Osteocyte (in vitro differentiated cells): ENCODE results near the gene KRTAP1-3. TPM values are rescaled to one million over a fixed set of nuclear protein-coding genes. Genes with fewer than 3 reads are reported as not detected.
"Not testable (repeated sequence)": the region's sequence is repeated elsewhere in the genome, so short reads cannot be mapped to it uniquely, and the experiment has no call there.

ENCODE experiments used
- DNase-seq: peaks from one replicate; pipeline ENCODE4 v3.0.0; 2021; ENCODE audit warnings: mixed read lengths; ENCODE audit not compliant: unreplicated experiment; ENCODE audit errors: extremely low spot score
- H3K27ac Mint-ChIP-seq: one replicate; pipeline ENCODE4 v1.8.0; 2021; ENCODE audit warnings: mild to moderate bottlenecking, mixed read lengths; ENCODE audit not compliant: unreplicated experiment
- H3K27me3 Mint-ChIP-seq: one replicate; pipeline ENCODE4 v1.8.0; 2021; ENCODE audit warnings: mixed read lengths; ENCODE audit not compliant: unreplicated experiment
- H3K36me3 Mint-ChIP-seq: one replicate; pipeline ENCODE4 v1.8.0; 2021; ENCODE audit warnings: mixed read lengths; ENCODE audit not compliant: unreplicated experiment
- H3K4me1 Mint-ChIP-seq: one replicate; pipeline ENCODE4 v1.8.0; 2021; ENCODE audit warnings: mixed read lengths; ENCODE audit not compliant: unreplicated experiment
- H3K4me3 Mint-ChIP-seq: one replicate; pipeline ENCODE4 v1.8.0; 2021; ENCODE audit warnings: mild to moderate bottlenecking, moderate library complexity, mixed read lengths; ENCODE audit not compliant: unreplicated experiment
- H3K9me3 Mint-ChIP-seq: one replicate; pipeline ENCODE4 v1.8.0; 2021; ENCODE audit warnings: mixed read lengths; ENCODE audit not compliant: unreplicated experiment
- total RNA-seq: library from RNA; stranded (reverse); gene quantifications from 2 replicates; pipeline ENCODE4 v1.2.1, GENCODE V29; 2021
- TF ChIP-seq, protein P1 (sequence below): fragments of 200-600 bp; sonication (generic); IDR thresholded peaks from 2 replicates; pipeline ENCODE4 v1.5.0; 2021; ENCODE audit warnings: antibody characterized with exemption, mild to moderate bottlenecking, moderate library complexity

Gene KRTAP1-3
- total RNA-seq, 1 donor from 2014 or later = not detected

DNA sequence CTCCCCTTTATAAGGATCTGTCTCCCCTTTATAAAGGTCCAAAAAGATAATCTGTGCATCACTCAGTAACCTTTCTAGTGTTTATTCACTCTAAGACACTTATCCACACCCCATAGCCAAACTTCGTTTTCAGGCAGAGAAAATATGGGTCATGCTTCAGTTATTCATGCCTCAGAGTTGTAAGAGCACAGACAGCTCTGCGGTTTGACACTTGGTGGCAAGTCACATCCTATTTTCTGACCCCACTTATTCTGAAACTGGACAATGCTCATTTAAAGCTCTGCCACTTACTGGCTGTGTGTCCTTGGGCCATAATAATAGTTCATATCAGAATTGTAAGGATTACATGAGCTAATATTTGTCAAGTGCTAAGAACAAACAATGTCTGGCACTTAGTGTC, 14.4 kb upstream of the KRTAP1-3 start:
- no peak overlapping the region for H3K4me3 Mint-ChIP-seq
- H3K9me3 Mint-ChIP-seq = peaks cover 4% of the 10 kb centered on the region
- H3K36me3 Mint-ChIP-seq = peaks cover 4% of the 10 kb centered on the region
- peak overlapping the region; percentile 87 for H3K27ac Mint-ChIP-seq
- TF ChIP-seq, protein P1, sequence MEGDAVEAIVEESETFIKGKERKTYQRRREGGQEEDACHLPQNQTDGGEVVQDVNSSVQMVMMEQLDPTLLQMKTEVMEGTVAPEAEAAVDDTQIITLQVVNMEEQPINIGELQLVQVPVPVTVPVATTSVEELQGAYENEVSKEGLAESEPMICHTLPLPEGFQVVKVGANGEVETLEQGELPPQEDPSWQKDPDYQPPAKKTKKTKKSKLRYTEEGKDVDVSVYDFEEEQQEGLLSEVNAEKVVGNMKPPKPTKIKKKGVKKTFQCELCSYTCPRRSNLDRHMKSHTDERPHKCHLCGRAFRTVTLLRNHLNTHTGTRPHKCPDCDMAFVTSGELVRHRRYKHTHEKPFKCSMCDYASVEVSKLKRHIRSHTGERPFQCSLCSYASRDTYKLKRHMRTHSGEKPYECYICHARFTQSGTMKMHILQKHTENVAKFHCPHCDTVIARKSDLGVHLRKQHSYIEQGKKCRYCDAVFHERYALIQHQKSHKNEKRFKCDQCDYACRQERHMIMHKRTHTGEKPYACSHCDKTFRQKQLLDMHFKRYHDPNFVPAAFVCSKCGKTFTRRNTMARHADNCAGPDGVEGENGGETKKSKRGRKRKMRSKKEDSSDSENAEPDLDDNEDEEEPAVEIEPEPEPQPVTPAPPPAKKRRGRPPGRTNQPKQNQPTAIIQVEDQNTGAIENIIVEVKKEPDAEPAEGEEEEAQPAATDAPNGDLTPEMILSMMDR = no peak
- H3K27me3 Mint-ChIP-seq = no peaks in the 10 kb centered on the region
- H3K4me1 Mint-ChIP-seq = peaks cover 24% of the 10 kb centered on the region
- DNase-seq = no peak

DNA sequence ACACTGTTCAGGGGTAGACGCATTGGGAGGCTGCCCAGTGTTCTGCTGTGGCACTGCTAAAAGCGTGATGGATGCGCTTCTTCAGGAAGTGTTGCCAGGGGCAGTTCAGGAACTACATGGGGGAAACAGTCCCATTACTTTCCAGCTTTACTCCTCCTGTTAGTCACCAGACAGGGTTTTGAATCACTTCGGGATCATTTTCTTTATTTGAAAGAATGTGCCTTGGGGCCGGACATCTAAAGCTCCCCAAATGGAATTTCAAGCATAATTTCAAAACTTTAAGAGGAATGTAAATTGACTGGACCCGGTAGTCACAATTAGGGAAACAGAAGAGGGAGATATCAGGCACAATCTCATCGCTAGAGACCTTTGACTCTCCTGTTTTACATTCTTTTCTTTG, 13.8 kb upstream of the KRTAP1-3 start:
- Mint-ChIP-seq H3K4me1 (peaks cover 25% of the 10 kb centered on the region), H3K27ac (peak overlapping the region; percentile 87)
- no peak for DNase-seq

DNA sequence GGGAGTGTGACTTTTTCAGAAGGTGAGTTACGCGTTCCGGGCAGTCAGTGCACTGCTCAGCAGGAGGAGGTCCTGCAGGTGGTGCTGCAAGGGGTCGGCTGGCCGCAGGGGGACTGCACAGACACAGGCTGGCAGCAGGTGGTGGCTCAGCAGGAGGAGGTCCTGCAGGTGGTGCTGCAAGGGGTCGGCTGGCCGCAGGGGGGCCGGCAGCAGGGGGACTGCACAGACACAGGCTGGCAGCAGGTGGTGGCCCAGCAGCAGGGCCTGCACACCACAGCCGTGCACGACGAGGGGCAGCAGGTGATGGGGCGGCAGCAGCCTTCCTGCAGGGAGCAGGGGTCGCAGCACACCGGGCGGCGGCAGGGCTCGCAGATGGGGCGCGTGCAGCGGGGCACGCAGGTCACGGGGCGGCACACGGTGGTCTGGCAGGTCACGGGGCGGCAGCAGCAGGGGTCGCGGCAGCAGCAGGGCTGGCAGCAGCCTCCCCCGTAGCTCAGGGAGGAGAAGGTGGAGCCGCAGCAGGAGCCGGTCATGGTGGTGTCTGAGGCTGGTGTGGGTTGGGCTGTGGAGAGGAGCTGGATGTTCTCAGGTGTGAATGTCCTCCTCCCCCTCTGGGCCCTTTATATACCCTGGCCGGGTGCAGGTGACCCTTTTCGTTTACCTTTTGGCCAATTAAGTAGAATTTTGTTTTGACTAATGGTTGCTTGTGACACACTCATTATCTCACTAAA, 12.2 kb upstream of the KRTAP1-3 start, which contains the start of gene KRTAP2-1:
TSS of gene KRTAP2-1 (minus strand) at position 582 of the 731 bp plus-strand sequence. CDS start at position 533, 49 bp downstream.
- H3K4me3 Mint-ChIP-seq, H3K27me3 Mint-ChIP-seq, DNase-seq, H3K36me3 Mint-ChIP-seq: not testable (repeated sequence)
- Mint-ChIP-seq H3K27ac (peak within 1 kb of the TSS; percentile 87), H3K9me3 (peaks cover 18% of the 10 kb centered on the region), H3K4me1 (peaks cover 21% of the 10 kb centered on the region)

More for the DNA sequence above, 13.8 kb upstream of the KRTAP1-3 start:
- TF ChIP-seq, protein P1 = no peak
- Mint-ChIP-seq H3K4me3 (no peak overlapping the region), H3K9me3 (peaks cover 7% of the 10 kb centered on the region), H3K27me3 (no peaks in the 10 kb centered on the region), H3K36me3 (peaks cover 2% of the 10 kb centered on the region)

DNA sequence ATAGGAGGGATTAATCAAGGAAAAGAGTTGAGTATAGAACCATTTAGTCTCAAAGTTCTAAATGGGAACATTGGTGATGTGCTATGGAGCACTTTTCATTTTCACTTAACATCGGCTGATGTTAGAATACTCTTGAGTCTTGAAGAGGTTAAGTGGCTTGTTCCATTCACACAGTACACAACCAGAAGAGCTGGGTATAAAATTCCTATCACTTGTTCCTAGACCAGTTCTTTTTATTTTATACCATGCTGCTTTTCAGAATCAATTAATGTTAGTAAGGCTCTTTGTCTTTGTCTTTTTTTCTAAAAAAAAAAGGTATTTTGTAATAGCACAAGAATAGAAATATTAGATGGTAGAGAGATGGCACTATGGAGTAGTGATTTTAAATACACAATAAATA, 8.3 kb upstream of the KRTAP1-3 start:
- peaks cover 18% of the 10 kb centered on the region for H3K9me3 Mint-ChIP-seq
- H3K36me3 Mint-ChIP-seq = no peaks in the 10 kb centered on the region
- H3K27ac Mint-ChIP-seq = no peak overlapping the region
- no peak overlapping the region for H3K4me3 Mint-ChIP-seq
- peaks cover 6% of the 10 kb centered on the region for H3K4me1 Mint-ChIP-seq
- no peak for DNase-seq
- no peaks in the 10 kb centered on the region for H3K27me3 Mint-ChIP-seq
- TF ChIP-seq, protein P1 = no peak

DNA sequence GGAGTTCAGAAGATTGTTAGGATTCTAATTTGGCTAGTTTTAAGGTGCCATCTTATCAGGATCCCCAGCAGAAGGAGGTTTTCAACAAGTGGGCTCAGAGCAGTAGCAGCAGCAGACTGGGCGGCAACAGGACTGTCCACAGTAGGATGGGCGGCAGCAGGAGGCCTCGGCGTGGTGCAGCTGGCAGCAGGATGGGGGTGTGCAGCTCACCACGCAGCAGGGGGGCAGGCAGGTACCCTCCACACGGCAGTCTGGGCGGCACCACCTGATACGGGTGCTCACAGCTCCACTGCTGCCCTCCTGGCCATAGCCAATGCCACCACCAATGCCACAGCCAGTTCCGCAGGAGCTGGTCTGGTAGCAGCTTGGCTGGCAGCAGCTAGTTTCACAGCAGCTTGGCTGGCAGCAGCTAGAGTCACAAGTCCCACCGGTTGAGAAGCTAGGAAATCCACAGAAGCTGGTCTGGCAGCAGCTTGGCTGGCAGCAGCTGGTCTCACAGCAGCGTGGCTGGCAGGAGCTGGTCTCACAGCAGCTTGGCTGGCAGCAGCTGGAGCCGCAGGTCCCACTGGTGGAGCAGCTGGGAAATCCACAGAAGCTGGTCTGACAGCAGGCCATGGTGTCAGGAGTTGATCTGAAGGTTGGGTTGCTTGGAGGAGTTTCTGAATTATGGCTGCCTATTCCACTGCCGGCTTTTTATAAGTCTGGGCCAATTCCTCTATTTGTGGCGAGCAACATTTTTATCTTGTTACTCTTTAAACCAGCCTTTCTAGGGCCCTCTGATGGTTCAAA, 6.3 kb upstream of the KRTAP1-3 start, which contains the start of gene KRTAP1-1:
TSS of gene KRTAP1-1 (minus strand) at position 668 of the 789 bp plus-strand sequence. CDS start at position 615, 53 bp downstream.
- H3K27me3 Mint-ChIP-seq, H3K27ac Mint-ChIP-seq, H3K4me1 Mint-ChIP-seq, H3K36me3 Mint-ChIP-seq, H3K4me3 Mint-ChIP-seq, DNase-seq: not testable (repeated sequence)
- peaks cover 18% of the 10 kb centered on the region for H3K9me3 Mint-ChIP-seq
